HG02610 (cell line): ENCODE data around the gene TJP2.
"Not testable (repeated sequence)": the region's sequence is repeated elsewhere in the genome, so short reads cannot be mapped to it uniquely, and the experiment has no call there.

Source experiments
- ATAC-seq: cut with Tn5 transposase; IDR thresholded peaks from one replicate; pipeline ENCODE4 v1.9.1; 2021; ENCODE audit warnings: mild to moderate bottlenecking, moderate library complexity; ENCODE audit not compliant: unreplicated experiment

Gene TJP2

GRCh38 chr9:69279084-69279731 is 105.1 kb downstream of the TJP2 start:
- ATAC-seq, result peak; percentile 96

- no peak for ATAC-seq
These were observed 105.7 kb downstream of the TJP2 start for GRCh38 chr9:69279733-69280132.

GRCh38 chr9:69283003-69283402 is 108.9 kb downstream of the TJP2 start:
- ATAC-seq, result no peak

- no peak for ATAC-seq
These were observed 118.0 kb downstream of the TJP2 start for GRCh38 chr9:69292078-69292477.

GRCh38 chr9:69293156-69293555 is 119.1 kb downstream of the TJP2 start:
- no peak for ATAC-seq

- ATAC-seq, result no peak
These were observed 121.9 kb downstream of the TJP2 start for GRCh38 chr9:69295872-69296552.

- ATAC-seq, result no peak
These were observed 123.4 kb downstream of the TJP2 start for GRCh38 chr9:69297300-69297980.

- no peak for ATAC-seq
These were observed 125.2 kb downstream of the TJP2 start for GRCh38 chr9:69299315-69299714.

GRCh38 chr9:69299826-69300225 is 125.7 kb downstream of the TJP2 start:
- ATAC-seq, result no peak

- ATAC-seq, result no peak
These were observed 129.3 kb downstream of the TJP2 start for GRCh38 chr9:69303331-69303730.

- ATAC-seq, result not testable (repeated sequence)
These were observed 132.9 kb downstream of the TJP2 start for GRCh38 chr9:69306895-69307445.

- ATAC-seq, result no peak
These were observed 133.5 kb downstream of the TJP2 start for GRCh38 chr9:69307446-69308205.

GRCh38 chr9:69308206-69308931 is 134.3 kb downstream of the TJP2 start:
- ATAC-seq, result no peak

GRCh38 chr9:69313175-69313574 is 139.1 kb downstream of the TJP2 start:
- no peak for ATAC-seq

- ATAC-seq, result no peak
These were observed 140.5 kb downstream of the TJP2 start for GRCh38 chr9:69314547-69314946.

- no peak for ATAC-seq
These were observed 143.0 kb downstream of the TJP2 start for GRCh38 chr9:69317081-69317480.

GRCh38 chr9:69317894-69318293 is 143.8 kb downstream of the TJP2 start:
- peak; percentile 96 for ATAC-seq

GRCh38 chr9:69319324-69320025 is 145.4 kb downstream of the TJP2 start:
- no peak for ATAC-seq

- no peak for ATAC-seq
These were observed 148.2 kb downstream of the TJP2 start for GRCh38 chr9:69322256-69322655.

GRCh38 chr9:69323861-69324260 is 149.8 kb downstream of the TJP2 start:
- no peak for ATAC-seq
